WTC11 (cell line): ENCODE data around the gene UTY. TPM values are rescaled to one million over a fixed set of nuclear protein-coding genes. Genes with fewer than 3 reads are reported as not detected.

Experiments used
- ATAC-seq: fragments of 200-7000 bp; cut with Tn5 transposase; 2 replicates; pipeline ENCODE4 v1.10.0; 2021; ENCODE audit warnings: mild to moderate bottlenecking, moderate library complexity
- CTCF ChIA-PET: fragments of 300-600 bp; sonication (Branson Sonifier 250); formaldehyde crosslinking; loops from one replicate; lab custom pipeline; 2021; ENCODE audit warnings: antibody characterized with exemption; lab: Charles Lee
- POLR2A ChIA-PET: fragments of 350-600 bp; sonication (Branson Sonifier 250); formaldehyde crosslinking; loops from one replicate; lab custom pipeline; 2021; ENCODE audit warnings: antibody characterized with exemption; lab: Charles Lee
- DNase-seq: peaks from one replicate; pipeline ENCODE4 v3.0.0; 2021; ENCODE audit warnings: low spot score
- H3K27ac Mint-ChIP-seq: 2 replicates; pipeline ENCODE4 v1.8.0; 2021; ENCODE audit warnings: mixed read lengths
- H3K27me3 Mint-ChIP-seq: 2 replicates; pipeline ENCODE4 v1.8.0; 2021; ENCODE audit warnings: low read depth, mild to moderate bottlenecking, moderate library complexity, mixed read lengths
- H3K36me3 Mint-ChIP-seq: 2 replicates; pipeline ENCODE4 v1.8.0; 2021; ENCODE audit warnings: mixed read lengths
- H3K4me1 Mint-ChIP-seq: 2 replicates; pipeline ENCODE4 v1.8.0; 2022; ENCODE audit warnings: mixed read lengths
- H3K4me3 Mint-ChIP-seq: 2 replicates; pipeline ENCODE4 v1.8.0; 2021; ENCODE audit warnings: mild to moderate bottlenecking, moderate library complexity, mixed read lengths
- H3K9me3 Mint-ChIP-seq: 2 replicates; pipeline ENCODE4 v1.8.0; 2021; ENCODE audit warnings: mixed read lengths
- CREM ChIP-seq: sonication (generic); formaldehyde crosslinking; IDR thresholded peaks from 2 replicates; pipeline ENCODE4 v1.8.1; 2022; ENCODE audit warnings: mild to moderate bottlenecking, missing genetic modification reagents, moderate library complexity
- ELF4 ChIP-seq: sonication (generic); formaldehyde crosslinking; IDR thresholded peaks from 2 replicates; pipeline ENCODE4 v1.8.1; 2022; ENCODE audit warnings: low read depth, mild to moderate bottlenecking, moderate library complexity, missing genetic modification reagents
- MXD4 ChIP-seq: fragments of 250-450 bp; sonication (Bioruptor Pico); IDR thresholded peaks from 2 replicates; pipeline ENCODE4 v1.8.0; 2021; ENCODE audit warnings: mild to moderate bottlenecking, moderate library complexity, borderline replicate concordance
- OVOL2 ChIP-seq: fragments of 250-450 bp; sonication (Bioruptor Pico); IDR thresholded peaks from 2 replicates; pipeline ENCODE4 v1.9.0; 2021; ENCODE audit warnings: mild to moderate bottlenecking, borderline replicate concordance
- SOX15 ChIP-seq: fragments of 250-450 bp; sonication (Bioruptor Pico); IDR thresholded peaks from 2 replicates; pipeline ENCODE4 v1.9.0; 2021; ENCODE audit warnings: mild to moderate bottlenecking
- ZNF121 ChIP-seq: sonication (generic); formaldehyde crosslinking; IDR thresholded peaks from 2 replicates; pipeline ENCODE4 v1.8.0; 2023; ENCODE audit warnings: missing genetic modification reagents
- ZNF263 ChIP-seq: sonication (generic); formaldehyde crosslinking; IDR thresholded peaks from 2 replicates; pipeline ENCODE4 v1.8.1; 2022; ENCODE audit warnings: low read depth, mild to moderate bottlenecking, moderate library complexity, missing genetic modification reagents
- ZNF396 ChIP-seq: fragments of 250-450 bp; sonication (Bioruptor Pico); IDR thresholded peaks from 2 replicates; pipeline ENCODE4 v1.8.0; 2021; ENCODE audit warnings: mild to moderate bottlenecking, moderate library complexity, borderline replicate concordance
- ZNF671 ChIP-seq: fragments of 250-450 bp; sonication (Bioruptor Pico); IDR thresholded peaks from 2 replicates; pipeline ENCODE4 v1.8.0; 2021; ENCODE audit warnings: mild to moderate bottlenecking
- total RNA-seq: library from RNA; stranded (reverse); gene quantifications from 3 replicates; pipeline ENCODE4 v1.2.3, GENCODE V29; 2021
- TF ChIP-seq, protein P1 (sequence below): fragments of 250-450 bp; sonication (Bioruptor Pico); IDR thresholded peaks from 2 replicates; pipeline ENCODE4 v1.9.0; 2021; ENCODE audit warnings: mild to moderate bottlenecking
- TF ChIP-seq, protein P2 (sequence below): sonication (generic); formaldehyde crosslinking; IDR thresholded peaks from 2 replicates; pipeline ENCODE4 v1.8.1; 2023; ENCODE audit warnings: mild to moderate bottlenecking, moderate library complexity, missing genetic modification reagents
- TF ChIP-seq, protein P3 (sequence below): sonication (generic); formaldehyde crosslinking; IDR thresholded peaks from 2 replicates; pipeline ENCODE4 v1.8.0; 2022; ENCODE audit warnings: missing genetic modification reagents
- TF ChIP-seq, protein P4 (sequence below): sonication (generic); formaldehyde crosslinking; IDR thresholded peaks from 2 replicates; pipeline ENCODE4 v1.8.0; 2022; ENCODE audit warnings: mild to moderate bottlenecking, missing genetic modification reagents
- TF ChIP-seq, protein P5 (sequence below): fragments of 250-450 bp; sonication (Bioruptor Pico); IDR thresholded peaks from 2 replicates; pipeline ENCODE4 v2.1.2; 2022; ENCODE audit warnings: mild to moderate bottlenecking, moderate library complexity
- TF ChIP-seq, protein P6 (sequence below): fragments of 250-450 bp; sonication (Bioruptor Pico); IDR thresholded peaks from 2 replicates; pipeline ENCODE4 v1.8.0; 2021; ENCODE audit warnings: mild to moderate bottlenecking

Gene UTY
- total RNA-seq, 1 experiment from 2014 or later = 23.3 TPM

DNA sequence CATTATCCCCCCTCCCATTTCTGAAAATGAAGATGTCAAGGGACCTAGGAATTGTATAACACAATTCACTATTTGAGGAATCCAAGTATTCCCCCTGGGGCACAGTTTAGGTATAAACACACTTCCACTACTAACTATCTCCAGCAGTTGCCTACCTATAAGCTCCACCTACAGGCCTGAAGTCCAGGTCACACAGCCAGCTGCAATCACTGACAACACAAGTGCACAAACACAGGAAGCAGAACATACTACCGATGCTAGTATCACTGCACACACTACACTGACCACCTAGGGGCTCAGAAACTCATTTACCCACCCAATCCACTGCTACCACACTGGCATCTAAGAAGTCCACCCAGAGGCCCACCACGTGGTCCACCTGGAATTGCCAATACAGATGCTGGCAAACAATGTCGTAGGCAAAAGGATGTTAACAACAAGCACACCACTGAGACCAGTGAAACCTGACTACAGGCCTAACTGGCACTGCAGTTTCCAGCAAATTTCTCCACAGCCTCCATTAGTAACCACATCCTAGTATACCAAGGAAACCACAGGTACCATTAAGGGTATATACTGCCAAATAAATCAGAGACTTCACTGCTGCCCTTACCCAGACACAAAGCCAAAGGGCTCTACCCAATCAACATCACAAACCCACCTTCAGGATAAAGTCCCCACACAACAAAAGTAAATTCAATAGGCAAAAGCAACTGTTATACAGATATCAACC, 47.4 kb downstream of the UTY start:
- POLR2A ChIA-PET = no interaction called here
- peak; percentile 48 for ATAC-seq
- peak overlapping the region; percentile 55 for H3K27ac Mint-ChIP-seq
- H3K27me3 Mint-ChIP-seq = no peaks in the 10 kb centered on the region
- DNase-seq = no peak
- CTCF ChIA-PET = no interaction called here
- H3K4me3 Mint-ChIP-seq = peak overlapping the region; percentile 21; the same call in 1 of the 2 replicates
- peaks cover 40% of the 10 kb centered on the region for H3K9me3 Mint-ChIP-seq
- H3K4me1 Mint-ChIP-seq = peaks cover 58% of the 10 kb centered on the region
- TF ChIP-seq CREM (no peak), ZNF396 (no peak), OVOL2 (CRISPR knock-in tag) (no peak), ZNF121 (CRISPR knock-in tag) (no peak), MXD4 (CRISPR knock-in tag) (no peak), ZNF671 (no peak), SOX15 (CRISPR knock-in tag) (no peak), ZNF263 (CRISPR knock-in tag) (no peak), ELF4 (CRISPR knock-in tag) (no peak)
- TF ChIP-seq, protein P1, sequence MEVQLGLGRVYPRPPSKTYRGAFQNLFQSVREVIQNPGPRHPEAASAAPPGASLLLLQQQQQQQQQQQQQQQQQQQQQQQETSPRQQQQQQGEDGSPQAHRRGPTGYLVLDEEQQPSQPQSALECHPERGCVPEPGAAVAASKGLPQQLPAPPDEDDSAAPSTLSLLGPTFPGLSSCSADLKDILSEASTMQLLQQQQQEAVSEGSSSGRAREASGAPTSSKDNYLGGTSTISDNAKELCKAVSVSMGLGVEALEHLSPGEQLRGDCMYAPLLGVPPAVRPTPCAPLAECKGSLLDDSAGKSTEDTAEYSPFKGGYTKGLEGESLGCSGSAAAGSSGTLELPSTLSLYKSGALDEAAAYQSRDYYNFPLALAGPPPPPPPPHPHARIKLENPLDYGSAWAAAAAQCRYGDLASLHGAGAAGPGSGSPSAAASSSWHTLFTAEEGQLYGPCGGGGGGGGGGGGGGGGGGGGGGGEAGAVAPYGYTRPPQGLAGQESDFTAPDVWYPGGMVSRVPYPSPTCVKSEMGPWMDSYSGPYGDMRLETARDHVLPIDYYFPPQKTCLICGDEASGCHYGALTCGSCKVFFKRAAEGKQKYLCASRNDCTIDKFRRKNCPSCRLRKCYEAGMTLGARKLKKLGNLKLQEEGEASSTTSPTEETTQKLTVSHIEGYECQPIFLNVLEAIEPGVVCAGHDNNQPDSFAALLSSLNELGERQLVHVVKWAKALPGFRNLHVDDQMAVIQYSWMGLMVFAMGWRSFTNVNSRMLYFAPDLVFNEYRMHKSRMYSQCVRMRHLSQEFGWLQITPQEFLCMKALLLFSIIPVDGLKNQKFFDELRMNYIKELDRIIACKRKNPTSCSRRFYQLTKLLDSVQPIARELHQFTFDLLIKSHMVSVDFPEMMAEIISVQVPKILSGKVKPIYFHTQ (CRISPR knock-in tag) = no peak
- TF ChIP-seq, protein P2, sequence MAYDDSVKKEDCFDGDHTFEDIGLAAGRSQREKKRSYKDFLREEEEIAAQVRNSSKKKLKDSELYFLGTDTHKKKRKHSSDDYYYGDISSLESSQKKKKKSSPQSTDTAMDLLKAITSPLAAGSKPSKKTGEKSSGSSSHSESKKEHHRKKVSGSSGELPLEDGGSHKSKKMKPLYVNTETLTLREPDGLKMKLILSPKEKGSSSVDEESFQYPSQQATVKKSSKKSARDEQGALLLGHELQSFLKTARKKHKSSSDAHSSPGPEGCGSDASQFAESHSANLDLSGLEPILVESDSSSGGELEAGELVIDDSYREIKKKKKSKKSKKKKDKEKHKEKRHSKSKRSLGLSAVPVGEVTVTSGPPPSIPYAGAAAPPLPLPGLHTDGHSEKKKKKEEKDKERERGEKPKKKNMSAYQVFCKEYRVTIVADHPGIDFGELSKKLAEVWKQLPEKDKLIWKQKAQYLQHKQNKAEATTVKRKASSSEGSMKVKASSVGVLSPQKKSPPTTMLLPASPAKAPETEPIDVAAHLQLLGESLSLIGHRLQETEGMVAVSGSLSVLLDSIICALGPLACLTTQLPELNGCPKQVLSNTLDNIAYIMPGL (CRISPR knock-in tag) = no peak
- TF ChIP-seq, protein P3, sequence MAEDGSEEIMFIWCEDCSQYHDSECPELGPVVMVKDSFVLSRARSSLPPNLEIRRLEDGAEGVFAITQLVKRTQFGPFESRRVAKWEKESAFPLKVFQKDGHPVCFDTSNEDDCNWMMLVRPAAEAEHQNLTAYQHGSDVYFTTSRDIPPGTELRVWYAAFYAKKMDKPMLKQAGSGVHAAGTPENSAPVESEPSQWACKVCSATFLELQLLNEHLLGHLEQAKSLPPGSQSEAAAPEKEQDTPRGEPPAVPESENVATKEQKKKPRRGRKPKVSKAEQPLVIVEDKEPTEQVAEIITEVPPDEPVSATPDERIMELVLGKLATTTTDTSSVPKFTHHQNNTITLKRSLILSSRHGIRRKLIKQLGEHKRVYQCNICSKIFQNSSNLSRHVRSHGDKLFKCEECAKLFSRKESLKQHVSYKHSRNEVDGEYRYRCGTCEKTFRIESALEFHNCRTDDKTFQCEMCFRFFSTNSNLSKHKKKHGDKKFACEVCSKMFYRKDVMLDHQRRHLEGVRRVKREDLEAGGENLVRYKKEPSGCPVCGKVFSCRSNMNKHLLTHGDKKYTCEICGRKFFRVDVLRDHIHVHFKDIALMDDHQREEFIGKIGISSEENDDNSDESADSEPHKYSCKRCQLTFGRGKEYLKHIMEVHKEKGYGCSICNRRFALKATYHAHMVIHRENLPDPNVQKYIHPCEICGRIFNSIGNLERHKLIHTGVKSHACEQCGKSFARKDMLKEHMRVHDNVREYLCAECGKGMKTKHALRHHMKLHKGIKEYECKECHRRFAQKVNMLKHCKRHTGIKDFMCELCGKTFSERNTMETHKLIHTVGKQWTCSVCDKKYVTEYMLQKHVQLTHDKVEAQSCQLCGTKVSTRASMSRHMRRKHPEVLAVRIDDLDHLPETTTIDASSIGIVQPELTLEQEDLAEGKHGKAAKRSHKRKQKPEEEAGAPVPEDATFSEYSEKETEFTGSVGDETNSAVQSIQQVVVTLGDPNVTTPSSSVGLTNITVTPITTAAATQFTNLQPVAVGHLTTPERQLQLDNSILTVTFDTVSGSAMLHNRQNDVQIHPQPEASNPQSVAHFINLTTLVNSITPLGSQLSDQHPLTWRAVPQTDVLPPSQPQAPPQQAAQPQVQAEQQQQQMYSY = no peak
- TF ChIP-seq, protein P4, sequence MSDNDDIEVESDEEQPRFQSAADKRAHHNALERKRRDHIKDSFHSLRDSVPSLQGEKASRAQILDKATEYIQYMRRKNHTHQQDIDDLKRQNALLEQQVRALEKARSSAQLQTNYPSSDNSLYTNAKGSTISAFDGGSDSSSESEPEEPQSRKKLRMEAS (CRISPR knock-in tag) = no peak
- TF ChIP-seq, protein P5, sequence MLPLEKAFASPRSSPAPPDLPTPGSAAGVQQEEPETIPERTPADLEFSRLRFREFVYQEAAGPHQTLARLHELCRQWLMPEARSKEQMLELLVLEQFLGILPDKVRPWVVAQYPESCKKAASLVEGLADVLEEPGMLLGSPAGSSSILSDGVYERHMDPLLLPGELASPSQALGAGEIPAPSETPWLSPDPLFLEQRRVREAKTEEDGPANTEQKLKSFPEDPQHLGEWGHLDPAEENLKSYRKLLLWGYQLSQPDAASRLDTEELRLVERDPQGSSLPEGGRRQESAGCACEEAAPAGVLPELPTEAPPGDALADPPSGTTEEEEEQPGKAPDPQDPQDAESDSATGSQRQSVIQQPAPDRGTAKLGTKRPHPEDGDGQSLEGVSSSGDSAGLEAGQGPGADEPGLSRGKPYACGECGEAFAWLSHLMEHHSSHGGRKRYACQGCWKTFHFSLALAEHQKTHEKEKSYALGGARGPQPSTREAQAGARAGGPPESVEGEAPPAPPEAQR (CRISPR knock-in tag) = no peak
- TF ChIP-seq, protein P6, sequence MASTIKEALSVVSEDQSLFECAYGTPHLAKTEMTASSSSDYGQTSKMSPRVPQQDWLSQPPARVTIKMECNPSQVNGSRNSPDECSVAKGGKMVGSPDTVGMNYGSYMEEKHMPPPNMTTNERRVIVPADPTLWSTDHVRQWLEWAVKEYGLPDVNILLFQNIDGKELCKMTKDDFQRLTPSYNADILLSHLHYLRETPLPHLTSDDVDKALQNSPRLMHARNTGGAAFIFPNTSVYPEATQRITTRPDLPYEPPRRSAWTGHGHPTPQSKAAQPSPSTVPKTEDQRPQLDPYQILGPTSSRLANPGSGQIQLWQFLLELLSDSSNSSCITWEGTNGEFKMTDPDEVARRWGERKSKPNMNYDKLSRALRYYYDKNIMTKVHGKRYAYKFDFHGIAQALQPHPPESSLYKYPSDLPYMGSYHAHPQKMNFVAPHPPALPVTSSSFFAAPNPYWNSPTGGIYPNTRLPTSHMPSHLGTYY (CRISPR knock-in tag) = no peak
- TF ChIP-seq, all 79 proteins: peak for 0
- H3K36me3 Mint-ChIP-seq = peaks cover 46% of the 10 kb centered on the region
